Smooth muscle cell (in vitro differentiated cells): Measurements from ENCODE around the gene MAS1. TPM values are rescaled to one million over a fixed set of nuclear protein-coding genes. Genes with fewer than 3 reads are reported as not detected.

Experiments used
- DNase-seq: peaks from one replicate; lab custom pipeline; 2025; ENCODE audit not compliant: unreplicated experiment; lab: John Stamatoyannopoulos, UW
- H2AFZ ChIP-seq: fragments of 200-600 bp; sonication (generic); 2 replicates; pipeline ENCODE4 v1.6.0; 2016; ENCODE audit warnings: antibody characterized with exemption, low read depth, mild to moderate bottlenecking
- H3F3A ChIP-seq: fragments of 200-600 bp; sonication (generic); 2 replicates; pipeline ENCODE4 v1.6.0; 2017; ENCODE audit warnings: antibody characterized with exemption, low read depth
- H3K27ac ChIP-seq: fragments of 200-600 bp; sonication (generic); 2 replicates; pipeline ENCODE4 v1.5.1; 2016; ENCODE audit warnings: low read depth, mild to moderate bottlenecking
- H3K27me3 ChIP-seq: fragments of 200-600 bp; sonication (generic); 2 replicates; pipeline ENCODE4 v1.6.1; 2016; ENCODE audit warnings: low read depth, mild to moderate bottlenecking
- H3K36me3 ChIP-seq: fragments of 200-600 bp; sonication (generic); 2 replicates; pipeline ENCODE4 v1.5.1; 2016; ENCODE audit warnings: low read depth
- H3K4me1 ChIP-seq: fragments of 200-600 bp; sonication (generic); 2 replicates; pipeline ENCODE4 v1.5.1; 2016; ENCODE audit warnings: low read depth
- H3K4me2 ChIP-seq: fragments of 200-600 bp; sonication (generic); 2 replicates; pipeline ENCODE4 v1.6.0; 2016; ENCODE audit warnings: mild to moderate bottlenecking
- H3K4me3 ChIP-seq: fragments of 200-600 bp; sonication (generic); 2 replicates; pipeline ENCODE4 v1.5.1; 2016; ENCODE audit warnings: mild to moderate bottlenecking
- H3K79me2 ChIP-seq: fragments of 200-600 bp; sonication (generic); 2 replicates; pipeline ENCODE4 v1.6.0; 2016; ENCODE audit warnings: low read depth, mild to moderate bottlenecking
- H3K9ac ChIP-seq: fragments of 200-600 bp; sonication (generic); 2 replicates; pipeline ENCODE4 v1.6.0; 2016; ENCODE audit warnings: low read depth
- H3K9me3 ChIP-seq: fragments of 200-600 bp; sonication (generic); replicated peaks from 2 replicates; pipeline ENCODE4 v1.5.1; 2016; ENCODE audit warnings: low read depth
- H4K20me1 ChIP-seq: fragments of 200-600 bp; sonication (generic); 2 replicates; pipeline ENCODE4 v1.6.0; 2016; ENCODE audit warnings: low read depth
- CTCF ChIP-seq: fragments of 200-600 bp; sonication (generic); IDR thresholded peaks from 2 replicates; pipeline ENCODE4 v1.5.1; 2017; ENCODE audit warnings: borderline replicate concordance, mild to moderate bottlenecking, antibody characterized with exemption; ENCODE audit not compliant: insufficient read depth, poor library complexity, severe bottlenecking
- WGBS: methylation state at CpG from one replicate; pipeline ENCODE4 v1.1.7; 2016; ENCODE audit warnings: low lambda C conversion rate; 5-methylcytosine and 5-hydroxymethylcytosine counted together
- polyA plus RNA-seq: library from polyadenylated mRNA; unstranded; fragments of >200 nt; fragmentation: Nextera tagmentation; extraction: Ambion mirVana; gene quantifications from 2 replicates; pipeline ENCODE4 v1.2.1, GENCODE V29; 2016
- total RNA-seq: library from RNA; depleted of rRNA; stranded (reverse); fragments of >200 nt; gene quantifications from 2 replicates; pipeline ENCODE4 v1.2.3, GENCODE V29; 2014

MAS1 gene
- total and polyA plus RNA-seq, 2 experiments from 2014 or later, result not detected

GRCh38 chr6:159866286-159867247 is 24.2 kb upstream of the MAS1 start:
- DNase-seq, result no peak
- Histone ChIP-seq H2AFZ (no peak overlapping the region), H3K27ac (no peak overlapping the region), H3K27me3 (no peaks in the 10 kb centered on the region), H3F3A (no peaks in the 10 kb centered on the region), H3K4me3 (no peak overlapping the region), H3K79me2 (no peaks in the 10 kb centered on the region), H3K9ac (no peak overlapping the region), H3K9me3 (no peaks in the 10 kb centered on the region), H3K36me3 (no peaks in the 10 kb centered on the region), H4K20me1 (no peaks in the 10 kb centered on the region), H3K4me2 (no peak overlapping the region), H3K4me1 (no peaks in the 10 kb centered on the region)
- TF ChIP-seq CTCF, result no peak
- WGBS, result 89% methylated on average over 28 of the region's 28 CpGs

GRCh38 chr6:159871241-159871640 is 19.5 kb upstream of the MAS1 start:
- H3K4me2 ChIP-seq, result no peak overlapping the region
- WGBS, result 100% methylated on average over 1 of the region's 1 CpG
- no peak for TF ChIP-seq CTCF
- H3K36me3 ChIP-seq, result no peaks in the 10 kb centered on the region
- H3K9ac ChIP-seq, result no peak overlapping the region
- H3K4me3 ChIP-seq, result no peak overlapping the region
- H3K4me1 ChIP-seq, result no peaks in the 10 kb centered on the region
- no peak overlapping the region for H3K27ac ChIP-seq
- no peaks in the 10 kb centered on the region for H3K27me3 ChIP-seq
- no peaks in the 10 kb centered on the region for H3K9me3 ChIP-seq
- no peaks in the 10 kb centered on the region for H4K20me1 ChIP-seq
- DNase-seq, result no peak
- no peaks in the 10 kb centered on the region for H3K79me2 ChIP-seq
- H3F3A ChIP-seq, result no peaks in the 10 kb centered on the region
- H2AFZ ChIP-seq, result no peak overlapping the region

GRCh38 chr6:159871906-159872305 is 18.9 kb upstream of the MAS1 start:
- Histone ChIP-seq H3K4me3 (no peak overlapping the region), H2AFZ (no peak overlapping the region), H3K4me2 (no peak overlapping the region), H3K27ac (no peak overlapping the region), H3K36me3 (no peaks in the 10 kb centered on the region), H3K4me1 (no peaks in the 10 kb centered on the region), H3K79me2 (no peaks in the 10 kb centered on the region), H3K27me3 (no peaks in the 10 kb centered on the region), H3K9me3 (no peaks in the 10 kb centered on the region), H3F3A (no peaks in the 10 kb centered on the region), H3K9ac (no peak overlapping the region), H4K20me1 (no peaks in the 10 kb centered on the region)
- TF ChIP-seq CTCF, result no peak
- no peak for DNase-seq
- 50% methylated on average over 5 of the region's 5 CpGs for WGBS
